Omental fat pad (tissue), 4 donors: ENCODE data around the gene SLC49A4. TPM values are rescaled to one million over a fixed set of nuclear protein-coding genes. Genes with fewer than 3 reads are reported as not detected.

Experiments
- ATAC-seq: fragments of 150-250 bp; one replicate; pipeline ENCODE4 v1.9.1; 2016; ENCODE audit warnings: mild to moderate bottlenecking, moderate library complexity; ENCODE audit not compliant: low FRiP score
- DNase-seq: peaks from one replicate; pipeline ENCODE4 v3.0.0-alpha.2; 2019; ENCODE audit warnings: low spot score
- total RNA-seq, 4 donors: library from RNA; depleted of rRNA; stranded (reverse); fragments of >200 nt; gene quantifications; one replicate each; pipeline ENCODE4 v1.1.0, GENCODE V29; 2016
- TF ChIP-seq, protein P1 (sequence below), 3 donors: fragments of 450-650 bp; IDR thresholded peaks; one replicate each; pipeline ENCODE4 v1.5.1; 2016 to 2017; ENCODE audit warnings: antibody characterized with exemption in 3 of 3, mild to moderate bottlenecking in 3 of 3, moderate library complexity in 2 of 3

The SLC49A4 gene
- total RNA-seq, 4 donors from 2014 or later, result 14.2 to 21.2 (median 19.7) TPM

DNA sequence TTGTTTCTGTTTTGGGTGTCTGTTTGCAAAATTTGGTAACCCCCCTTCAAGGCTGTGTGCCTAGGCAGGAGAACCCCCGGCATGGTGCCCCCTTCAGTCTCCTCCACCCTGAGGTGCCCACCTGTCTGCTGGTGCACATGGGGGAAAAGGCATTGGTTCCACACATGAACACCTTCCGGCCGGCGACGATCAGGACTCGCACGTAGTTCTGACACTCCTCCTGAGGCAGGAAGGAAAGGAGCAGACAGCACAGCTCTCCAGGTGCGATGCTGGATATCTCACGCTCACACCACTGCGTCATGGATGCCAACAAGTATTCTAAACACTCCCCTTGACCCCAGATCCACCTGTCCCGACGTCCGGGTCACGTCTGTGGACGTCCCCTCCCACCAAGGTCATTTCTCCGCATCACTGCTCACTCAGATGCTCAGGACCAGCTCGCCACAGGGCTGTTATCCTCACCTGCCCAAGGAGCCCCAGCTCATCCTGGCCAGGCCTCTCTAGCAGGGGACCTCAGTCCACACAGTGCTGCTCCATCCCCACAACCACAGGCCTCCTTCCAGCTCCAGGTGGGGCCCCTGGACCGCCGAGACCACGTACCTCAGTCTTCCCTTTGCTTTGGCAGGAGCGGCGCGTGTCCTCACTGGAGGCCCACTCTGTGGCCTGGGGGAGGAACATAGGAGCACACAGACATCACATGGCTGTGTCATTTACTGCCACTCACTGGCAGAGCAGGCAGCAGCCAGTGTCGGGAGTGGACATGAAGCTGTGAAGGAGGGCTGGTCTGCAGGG is 133.7 kb downstream of the SLC49A4 start:
- no peak for ATAC-seq
- DNase-seq, result no peak
- TF ChIP-seq, protein P1, sequence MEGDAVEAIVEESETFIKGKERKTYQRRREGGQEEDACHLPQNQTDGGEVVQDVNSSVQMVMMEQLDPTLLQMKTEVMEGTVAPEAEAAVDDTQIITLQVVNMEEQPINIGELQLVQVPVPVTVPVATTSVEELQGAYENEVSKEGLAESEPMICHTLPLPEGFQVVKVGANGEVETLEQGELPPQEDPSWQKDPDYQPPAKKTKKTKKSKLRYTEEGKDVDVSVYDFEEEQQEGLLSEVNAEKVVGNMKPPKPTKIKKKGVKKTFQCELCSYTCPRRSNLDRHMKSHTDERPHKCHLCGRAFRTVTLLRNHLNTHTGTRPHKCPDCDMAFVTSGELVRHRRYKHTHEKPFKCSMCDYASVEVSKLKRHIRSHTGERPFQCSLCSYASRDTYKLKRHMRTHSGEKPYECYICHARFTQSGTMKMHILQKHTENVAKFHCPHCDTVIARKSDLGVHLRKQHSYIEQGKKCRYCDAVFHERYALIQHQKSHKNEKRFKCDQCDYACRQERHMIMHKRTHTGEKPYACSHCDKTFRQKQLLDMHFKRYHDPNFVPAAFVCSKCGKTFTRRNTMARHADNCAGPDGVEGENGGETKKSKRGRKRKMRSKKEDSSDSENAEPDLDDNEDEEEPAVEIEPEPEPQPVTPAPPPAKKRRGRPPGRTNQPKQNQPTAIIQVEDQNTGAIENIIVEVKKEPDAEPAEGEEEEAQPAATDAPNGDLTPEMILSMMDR (IDR thresholded peaks at IDR 0.05), result no peak

DNA sequence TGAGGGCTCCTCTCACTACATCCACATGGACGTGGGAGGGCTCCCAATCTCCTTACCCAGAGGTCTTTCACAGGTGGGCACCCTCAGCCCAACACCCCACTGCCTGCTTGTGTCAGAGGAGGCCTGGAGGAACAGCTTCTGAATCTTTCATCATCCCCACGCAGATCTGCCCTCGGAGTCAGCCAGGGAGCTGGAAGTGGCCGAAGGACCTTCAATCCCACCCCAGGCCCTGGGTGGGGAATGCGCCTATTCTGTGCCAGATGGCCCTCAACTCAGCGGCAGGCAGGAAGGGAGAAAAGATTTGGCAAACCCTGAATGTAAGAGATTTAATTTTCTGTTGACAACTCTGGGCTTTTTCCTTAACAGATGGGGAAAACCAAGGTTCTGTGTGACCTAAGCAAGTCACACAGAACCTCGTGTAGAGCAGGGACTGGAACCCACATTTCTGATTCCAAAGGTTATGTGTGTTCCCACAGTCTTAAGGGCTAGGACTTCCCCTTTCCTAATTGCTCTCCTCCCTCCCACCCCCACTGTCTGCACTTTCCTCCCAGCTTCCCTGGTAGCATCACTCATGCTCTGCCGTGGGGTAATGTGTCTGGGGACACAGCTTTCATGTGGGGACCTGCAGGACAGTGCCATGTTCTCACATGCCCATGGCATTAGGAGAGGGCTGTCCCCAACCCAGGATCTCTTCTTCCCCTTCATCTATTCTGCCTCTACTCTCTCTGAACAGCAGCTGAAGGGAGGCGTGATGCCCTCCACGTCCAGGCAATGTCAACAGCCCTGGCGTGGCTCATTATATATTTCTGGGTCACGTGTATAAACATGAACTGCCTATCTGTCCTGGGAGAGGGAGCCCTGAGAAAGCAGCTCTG is 134.6 kb downstream of the SLC49A4 start:
- TF ChIP-seq, protein P1 (IDR thresholded peaks at IDR 0.05), result no peak
- ATAC-seq (no peak), DNase-seq (no peak)

DNA sequence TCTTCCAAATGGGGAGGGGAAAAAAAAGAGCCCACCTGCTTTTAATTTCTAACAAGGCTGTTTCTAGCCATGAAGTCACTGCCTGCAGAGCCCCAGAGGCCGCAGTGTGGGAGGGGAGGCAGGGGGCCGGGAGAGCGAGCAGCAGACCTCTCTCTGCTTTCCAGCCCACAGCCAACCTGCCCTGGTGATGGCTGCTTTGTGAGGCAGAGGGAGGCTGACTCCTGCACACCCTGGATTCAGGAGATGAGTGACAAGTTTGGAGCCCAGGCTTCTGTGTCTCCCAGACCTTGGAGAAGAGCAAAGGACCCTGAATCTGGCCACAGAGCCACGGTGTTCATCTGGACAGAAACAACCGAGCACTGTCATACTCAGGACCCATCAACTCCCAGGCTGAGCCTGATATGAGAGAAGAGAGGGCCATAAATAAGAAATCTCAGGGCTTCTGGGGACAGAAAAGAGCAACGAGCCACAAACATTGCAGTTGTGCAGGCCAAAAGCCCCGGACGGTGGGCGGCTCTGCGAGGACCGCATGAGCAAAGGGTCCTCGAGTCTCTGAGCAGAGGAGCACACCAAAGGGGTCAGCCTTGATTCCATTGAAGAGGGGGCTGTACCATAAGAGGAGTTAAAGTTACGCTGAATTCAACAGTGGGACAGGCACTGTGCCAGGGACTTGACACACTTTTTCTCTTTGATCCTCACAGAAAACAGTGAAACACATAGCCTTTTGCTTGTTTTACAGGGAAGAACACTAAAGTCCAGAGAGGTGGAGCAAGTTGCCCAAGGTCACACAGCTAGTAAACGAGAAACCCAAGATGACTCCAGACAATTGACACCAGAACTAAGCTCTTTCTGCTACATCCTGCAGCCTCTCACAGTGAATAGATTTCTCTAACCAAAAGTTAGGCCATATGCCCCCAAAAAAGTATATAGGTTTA is 135.5 kb downstream of the SLC49A4 start:
- TF ChIP-seq, protein P1 (IDR thresholded peaks at IDR 0.05), result no peak
- DNase-seq (no peak), ATAC-seq (no peak)

Other genes starting within 250 kb of the SLC49A4 start
- gene PARP9, start 230.8 kb upstream of the SLC49A4 start, total RNA-seq, result 10 to 100 TPM; 19.0 to 84.0 (median 26.1) TPM
- 10 to 100 TPM; 24.0 to 60.2 (median 38.0) TPM for gene DTX3L, start 230.7 kb upstream of the SLC49A4 start, total RNA-seq
- gene PARP15, start 217.4 kb upstream of the SLC49A4 start, total RNA-seq, result 1 to 10 TPM; 3.3 to 6.8 (median 4.2) TPM
- 100 to 1,000 TPM in 2 of 4 donors, 10 to 100 TPM in 2; 41.9 to 163 (median 81.5) TPM for gene PARP14, start 114.2 kb upstream of the SLC49A4 start, total RNA-seq
- gene HSPBAP1, start 1.2 kb upstream of the SLC49A4 start, total RNA-seq, result 10 to 100 TPM in 2 of 4 donors, 1 to 10 TPM in 2; 7.8 to 21.3 (median 13.3) TPM
- gene SEMA5B, start 232.7 kb downstream of the SLC49A4 start, total RNA-seq, result 1 to 10 TPM in 1 of 4 donors, under 1 TPM in 3; 0.16 to 1.2 (median 0.70) TPM